Measurements from ENCODE around the gene ENPP3. TPM values are rescaled to one million over a fixed set of nuclear protein-coding genes. Genes with fewer than 3 reads are reported as not detected.

Gene ENPP3
- total RNA-seq, 1 donor from 2014 or later: 5.7 TPM

DNA sequence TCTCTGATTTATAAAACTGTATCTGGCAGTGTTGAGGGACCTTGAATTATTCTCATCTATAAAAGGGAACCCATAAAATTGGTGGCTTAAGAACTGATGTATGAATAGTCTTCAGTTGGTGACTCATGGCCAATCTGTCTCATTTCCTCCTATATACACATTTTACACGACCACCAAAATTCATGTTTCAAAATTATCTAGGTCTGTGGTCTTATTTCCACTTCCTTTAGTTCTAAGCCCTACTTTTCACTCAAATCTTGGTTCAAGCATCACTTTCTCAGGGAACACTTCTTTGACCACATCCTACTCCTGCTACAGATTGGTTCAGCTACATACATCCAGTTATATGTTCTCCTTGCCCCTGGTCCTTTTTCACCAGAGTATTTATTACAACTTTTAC, 152.1 kb downstream of the ENPP3 start:
- Mint-ChIP-seq H3K27me3 (ENCODE audit: insufficient read depth) (no peaks in the 10 kb centered on the region), H3K9me3 (no peaks in the 10 kb centered on the region), H3K27ac (no peak overlapping the region), H3K4me3 (no peak overlapping the region), H3K4me1 (ENCODE audit: low read depth) (no peaks in the 10 kb centered on the region), H3K36me3 (ENCODE audit: low read depth) (no peaks in the 10 kb centered on the region)
- intact Hi-C loops (cut with micrococcal nuclease): no loop called here
- no peak for DNase-seq (ENCODE audit: low spot score)

DNA sequence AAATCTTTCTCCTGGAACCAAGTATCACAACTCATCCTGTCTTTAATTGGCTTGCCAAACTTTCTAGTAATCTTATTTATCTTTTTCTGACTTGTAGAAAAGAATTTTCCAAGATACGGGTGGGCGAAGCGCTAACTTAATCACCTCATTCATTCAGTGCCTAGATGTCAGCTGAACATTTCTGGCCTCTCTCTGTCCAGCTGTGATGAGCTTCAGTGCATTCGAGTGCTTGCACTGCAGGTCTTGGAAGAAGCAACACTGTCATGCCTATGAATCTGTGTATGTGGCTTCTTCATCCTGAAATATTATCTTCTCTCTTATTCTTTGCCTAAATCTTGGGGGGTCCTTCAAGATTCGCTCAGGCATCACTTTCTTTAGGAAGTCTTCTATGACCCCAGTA, 154.4 kb downstream of the ENPP3 start:
- H3K27ac Mint-ChIP-seq: no peak overlapping the region
- no peaks in the 10 kb centered on the region for H3K36me3 Mint-ChIP-seq (ENCODE audit: low read depth)
- H3K9me3 Mint-ChIP-seq: no peaks in the 10 kb centered on the region
- no peaks in the 10 kb centered on the region for H3K27me3 Mint-ChIP-seq (ENCODE audit: insufficient read depth)
- DNase-seq (ENCODE audit: low spot score): no peak
- no peak overlapping the region for H3K4me3 Mint-ChIP-seq
- intact Hi-C loops (cut with micrococcal nuclease): no loop called here
- no peaks in the 10 kb centered on the region for H3K4me1 Mint-ChIP-seq (ENCODE audit: low read depth)

DNA sequence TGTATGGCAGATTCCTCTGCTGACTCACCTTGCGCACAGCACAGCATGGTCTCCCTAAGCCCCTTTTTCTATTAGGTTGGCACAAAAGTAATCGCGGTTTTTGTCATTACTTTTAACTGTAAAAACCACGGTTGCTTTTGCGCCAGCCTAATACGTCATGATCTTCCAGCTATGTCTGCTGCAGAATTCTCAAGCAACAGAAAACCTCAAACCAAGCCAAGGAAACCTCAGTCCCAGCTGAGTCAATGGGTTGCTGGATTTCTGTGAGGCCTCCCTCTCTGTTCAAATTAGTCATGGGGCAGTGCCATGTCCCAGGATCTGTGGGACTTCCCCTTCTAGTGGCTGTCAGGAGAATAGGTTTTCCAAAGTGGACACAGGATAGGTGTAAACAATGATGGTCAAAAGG, 155.0 kb downstream of the ENPP3 start:
- intact Hi-C loops (cut with micrococcal nuclease): no loop called here
- no peaks in the 10 kb centered on the region for H3K36me3 Mint-ChIP-seq (ENCODE audit: low read depth)
- H3K4me1 Mint-ChIP-seq (ENCODE audit: low read depth): no peaks in the 10 kb centered on the region
- no peak overlapping the region for H3K27ac Mint-ChIP-seq
- no peak overlapping the region for H3K4me3 Mint-ChIP-seq
- H3K9me3 Mint-ChIP-seq: no peaks in the 10 kb centered on the region
- no peak for DNase-seq (ENCODE audit: low spot score)
- no peaks in the 10 kb centered on the region for H3K27me3 Mint-ChIP-seq (ENCODE audit: insufficient read depth)

DNA sequence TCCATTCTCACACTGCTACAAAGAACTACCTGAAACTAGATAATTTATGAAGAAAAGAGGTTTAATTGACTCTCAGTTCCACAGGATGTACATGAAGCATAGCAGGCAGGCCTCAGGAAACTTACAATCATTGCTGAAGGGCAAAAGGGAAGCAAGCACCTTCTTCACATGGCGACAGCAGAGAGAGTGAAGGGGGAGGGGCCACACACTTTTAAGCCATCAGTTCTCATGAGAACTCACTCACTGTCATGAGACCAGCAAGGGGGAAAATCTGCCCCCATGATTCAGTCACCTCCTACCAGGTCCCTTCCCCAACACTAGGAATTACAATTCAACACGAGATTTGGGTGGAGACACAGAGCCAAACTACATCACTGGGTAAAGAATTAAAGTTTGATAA, 158.3 kb downstream of the ENPP3 start:
- intact Hi-C loops (cut with micrococcal nuclease): no loop called here
- DNase-seq (ENCODE audit: low spot score): no peak
- H3K27me3 Mint-ChIP-seq (ENCODE audit: insufficient read depth): peaks cover 5% of the 10 kb centered on the region

More for the DNA sequence above, 158.3 kb downstream of the ENPP3 start:
- no peaks in the 10 kb centered on the region for H3K9me3 Mint-ChIP-seq
- no peaks in the 10 kb centered on the region for H3K36me3 Mint-ChIP-seq (ENCODE audit: low read depth)
- no peaks in the 10 kb centered on the region for H3K4me1 Mint-ChIP-seq (ENCODE audit: low read depth)
- H3K4me3 Mint-ChIP-seq: no peak overlapping the region
- H3K27ac Mint-ChIP-seq: no peak overlapping the region

Other genes starting within 250 kb of the ENPP3 start
- gene ARG1, start 64.1 kb upstream of the ENPP3 start, total RNA-seq: not detected in 2 replicates
- 34.0 and 36.3 TPM in 2 replicates for gene MED23, start 9.1 kb upstream of the ENPP3 start, total RNA-seq
- not detected in 2 replicates for gene OR2A4, start 64.1 kb downstream of the ENPP3 start, total RNA-seq
- not detected in 2 replicates for gene CTAGE9, start 73.7 kb downstream of the ENPP3 start, total RNA-seq
- 1.0 and 1.2 TPM in 2 replicates for gene ENPP1, start 170.7 kb downstream of the ENPP3 start, total RNA-seq

Data from activated T-helper 1 cell treated with anti-CD3 and anti-CD28 coated beads, Interleukin-12 subunit alpha, Interleukin-12 subunit beta, Interleukin-2, Interleukin-4 antibody, amounts not matched to agents 30 ng/mL and 10 ng/mL and 1 ng/mL, durations not matched to agents 14 hours and 24 hours and 36 hours (primary cell).